Left cardiac atrium (tissue), 4 donors: ENCODE data around the gene ALDH1L1. TPM values are rescaled to one million over a fixed set of nuclear protein-coding genes. Genes with fewer than 3 reads are reported as not detected.

Source experiments
- ATAC-seq, 2 donors: fragments of 200-7000 bp; cut with Tn5 transposase; one replicate each; pipeline ENCODE4 v1.9.1; 2020; ENCODE audit warnings: mild to moderate bottlenecking in 2 of 2, moderate library complexity in 2 of 2
- DNase-seq: peaks from one replicate; pipeline ENCODE4 v3.0.0-alpha.2; 2020
- intact Hi-C, 2 donors: fragments of 100-400 bp; cut with DNase I; formaldehyde crosslinking; loops; one replicate each; pipeline versions ENCODE4 v1.14.1 to v1.15.1; 2022 to 2023
- total RNA-seq, 2 donors: library from RNA; stranded (reverse); fragmentation: NEBNext Ultra II Directional; extraction: Animal tissue kit (Norgen Biotek cat#: 25700); gene quantifications; one replicate each; pipeline ENCODE4 v1.2.1, GENCODE V29; 2021
- donor health status: DM: no; HTN: yes; CAD: no.
- donor health status: DM: no; HTN: yes; CAD: no; lungs with severe emphysema.
- donor health status: DM: yes; HTN: yes; CAD: no.
- donor health status: Dilated cardiomyopathy.

ALDH1L1 gene
- total RNA-seq, 2 donors from 2014 or later = 20.2 to 22.9 TPM

GRCh38 chr3:126127904-126128303 is 52.5 kb downstream of the ALDH1L1 start:
- DNase-seq (peak; percentile 8), ATAC-seq (no peak)
- intact Hi-C loops = no loop called here

- intact Hi-C loops = no loop called here
- ATAC-seq = no peak
- DNase-seq = peak; percentile 11
These were observed 52.9 kb downstream of the ALDH1L1 start for GRCh38 chr3:126127452-126127851.

GRCh38 chr3:126126811-126127431 is 53.5 kb downstream of the ALDH1L1 start:
- intact Hi-C loops = no loop called here
- peak in 1 of 2 donors; percentile 13 for ATAC-seq
- DNase-seq = peak; percentile 9

- ATAC-seq = peak in 1 of 2 donors; percentile 14
- peak; percentile 7 for DNase-seq
- intact Hi-C loops = no loop called here
These were observed 54.1 kb downstream of the ALDH1L1 start for GRCh38 chr3:126126286-126126685.

- DNase-seq (no peak), ATAC-seq (peak in 1 of 2 donors; percentile 5)
- intact Hi-C loops = no loop called here
These were observed 54.6 kb downstream of the ALDH1L1 start for GRCh38 chr3:126125781-126126251.

- intact Hi-C loops = no loop called here
- DNase-seq (peak; percentile 10), ATAC-seq (no peak)
These were observed 55.0 kb downstream of the ALDH1L1 start for GRCh38 chr3:126125341-126125740.

- intact Hi-C loops = no loop called here
- DNase-seq (peak; percentile 12), ATAC-seq (no peak)
These were observed 55.5 kb downstream of the ALDH1L1 start for GRCh38 chr3:126124896-126125295.

GRCh38 chr3:126124148-126124868 is 56.1 kb downstream of the ALDH1L1 start:
- ATAC-seq = no peak
- intact Hi-C loops = no loop called here
- no peak for DNase-seq

GRCh38 chr3:126121632-126122031 is 58.8 kb downstream of the ALDH1L1 start:
- intact Hi-C loops = no loop called here
- no peak for DNase-seq
- ATAC-seq = no peak

GRCh38 chr3:126121074-126121473 is 59.3 kb downstream of the ALDH1L1 start:
- DNase-seq = peak; percentile 9
- ATAC-seq = no peak
- intact Hi-C loops = no loop called here

GRCh38 chr3:126119976-126120375 is 60.4 kb downstream of the ALDH1L1 start:
- ATAC-seq = no peak
- intact Hi-C loops = no loop called here
- no peak for DNase-seq

- no peak for ATAC-seq
- no peak for DNase-seq
- intact Hi-C loops = no loop called here
These were observed 61.2 kb downstream of the ALDH1L1 start for GRCh38 chr3:126119008-126119675.

- no peak for DNase-seq
- ATAC-seq = no peak
- intact Hi-C loops = no loop called here
These were observed 61.8 kb downstream of the ALDH1L1 start for GRCh38 chr3:126118591-126118990.

GRCh38 chr3:126117786-126118185 is 62.6 kb downstream of the ALDH1L1 start:
- DNase-seq (no peak), ATAC-seq (no peak)
- intact Hi-C loops = no loop called here

GRCh38 chr3:126117212-126117611 is 63.2 kb downstream of the ALDH1L1 start:
- no peak for DNase-seq
- intact Hi-C loops = no loop called here
- no peak for ATAC-seq

GRCh38 chr3:126116526-126116925 is 63.9 kb downstream of the ALDH1L1 start:
- intact Hi-C loops = no loop called here
- DNase-seq (no peak), ATAC-seq (no peak)

- ATAC-seq (no peak), DNase-seq (no peak)
- intact Hi-C loops = no loop called here
These were observed 65.7 kb downstream of the ALDH1L1 start for GRCh38 chr3:126114443-126115386.

GRCh38 chr3:126113733-126114442 is 66.5 kb downstream of the ALDH1L1 start:
- intact Hi-C loops = no loop called here
- DNase-seq = no peak
- no peak for ATAC-seq

- DNase-seq = no peak
- intact Hi-C loops = no loop called here
- ATAC-seq = peak in 1 of 2 donors; percentile 70
These were observed 67.2 kb downstream of the ALDH1L1 start for GRCh38 chr3:126113238-126113555.
